K562 (cell line): ENCODE measurements around the gene ADTRP. TPM values are rescaled to one million over a fixed set of nuclear protein-coding genes. Genes with fewer than 3 reads are reported as not detected.

Source experiments
- ATAC-seq: fragments of 200-7000 bp; cut with Tn5 transposase; 3 replicates; pipeline ENCODE4 v1.9.1; 2020; ENCODE audit warnings: moderate library complexity
- BruUV-seq: library from RNA; stranded (reverse); fragments of 400-500 nt; replicated peaks from 2 replicates; lab custom pipeline; 2021; lab: Mats Ljungman, UMichigan
- CTCF ChIA-PET: fragments of 300-600 bp; formaldehyde crosslinking; extraction: SDS; loops from one replicate; lab custom pipeline; 2021; ENCODE audit warnings: low intra/inter-chr PET ratio; lab: Yijun Ruan, JAX
- POLR2A ChIA-PET: fragments of 300-600, 350-650 bp; sonication (Branson Sonifier 250); formaldehyde crosslinking; extraction: SDS; loops from one replicate; lab custom pipeline; 2021; ENCODE audit warnings: antibody characterized with exemption, inconsistent platforms; lab: Yijun Ruan, JAX
- DNase-seq, 4 experiments: peaks; one replicate each; pipeline versions ENCODE4 v3.0.0 to v3.0.0-alpha.2; 2011 to 2018; ENCODE audit warnings: low spot score in 3 of 4, mixed read lengths in 3 of 4; ENCODE audit errors: extremely low read depth in 1 of 4
- FAIRE-seq: peaks from 2 replicates; lab custom pipeline; 2011; peaks lifted over from hg19 to GRCh38; lab: Jason Lieb, UNC
- H2AFZ ChIP-seq: 2 replicates; pipeline ENCODE4 v1.6.0; 2011; ENCODE audit warnings: low read depth, low read length, control low read depth, inconsistent platforms
- H3K27ac ChIP-seq: fragments of 200-600 bp; 3 replicates; pipeline ENCODE4 v1.8.0; 2011; ENCODE audit warnings: low read depth, mild to moderate bottlenecking, control low read depth, inconsistent platforms, low read length, moderate library complexity, mixed read lengths; ENCODE audit errors: extremely low read depth
- H3K27me3 ChIP-seq, 2 experiments: fragments of 300-600 bp in 1 of 2; 2 replicates in 1 of 2; 3 replicates in 1 of 2; pipeline versions ENCODE4 v1.6.0 to v1.8.0; 2011; ENCODE audit warnings: inconsistent platforms in 2 of 2, low read length in 2 of 2, mild to moderate bottlenecking in 1 of 2, mixed read lengths in 1 of 2, moderate library complexity in 1 of 2; ENCODE audit not compliant: control insufficient read depth in 2 of 2, insufficient read depth in 2 of 2
- H3K36me3 ChIP-seq: fragments of 300-600 bp; 3 replicates; pipeline ENCODE4 v1.8.0; 2011; ENCODE audit warnings: mild to moderate bottlenecking, low read length, inconsistent platforms; ENCODE audit not compliant: control insufficient read depth, insufficient read depth
- H3K4me1 ChIP-seq, 2 experiments: fragments of 200-600 bp in 1 of 2; replicated peaks in 1 of 2; 2 replicates in 1 of 2; 3 replicates in 1 of 2; pipeline versions ENCODE4 v1.5.1 to v1.8.0; 2011; ENCODE audit warnings: inconsistent platforms in 2 of 2, low read length in 2 of 2, mild to moderate bottlenecking in 1 of 2, mixed read lengths in 1 of 2, moderate library complexity in 1 of 2; ENCODE audit not compliant: control insufficient read depth in 2 of 2, insufficient read depth in 2 of 2
- H3K4me2 ChIP-seq: 2 replicates; pipeline ENCODE4 v1.6.1; 2011; ENCODE audit warnings: low read length, control low read depth, inconsistent platforms, mixed read lengths; ENCODE audit not compliant: insufficient read depth
- H3K4me3 ChIP-seq: fragments of 200-600 bp; sonication (generic), shearing (Covaris generic); 2 replicates; pipeline ENCODE4 v1.5.1; 2016; ENCODE audit warnings: control low read depth, inconsistent platforms
- H3K79me2 ChIP-seq: fragments of 200-600 bp; 3 replicates; pipeline ENCODE4 v1.8.0; 2011; ENCODE audit warnings: low read length, inconsistent platforms; ENCODE audit not compliant: control insufficient read depth, insufficient read depth
- H3K9ac ChIP-seq, 2 experiments: 2 replicates each; pipeline versions ENCODE4 v1.6.0 to v1.6.1; 2011; ENCODE audit warnings: low read depth in 2 of 2, low read length in 2 of 2, control low read depth in 1 of 2, inconsistent platforms in 1 of 2, mild to moderate bottlenecking in 1 of 2, mixed read lengths in 1 of 2; ENCODE audit not compliant: insufficient read depth in 1 of 2
- H3K9me1 ChIP-seq: one replicate; pipeline ENCODE4 v1.6.0; 2011; ENCODE audit warnings: inconsistent platforms, mild to moderate bottlenecking, low read length, moderate library complexity; ENCODE audit not compliant: control insufficient read depth, insufficient read depth
- H3K9me3 ChIP-seq: replicated peaks from 2 replicates; pipeline ENCODE4 v1.5.1; 2011; ENCODE audit warnings: low read depth, low read length, inconsistent platforms; ENCODE audit not compliant: control insufficient read depth, insufficient read depth
- H4K20me1 ChIP-seq: replicated peaks from 2 replicates; pipeline ENCODE4 v1.6.1; 2011; ENCODE audit warnings: low read length, inconsistent platforms, mixed read lengths; ENCODE audit not compliant: control insufficient read depth, insufficient read depth
- CEBPG ChIP-seq, 3 experiments: fragments of 200-800 bp in 1 of 3; sonication (Bioruptor generic) in 1 of 3; sonication (generic) in 1 of 3; formaldehyde crosslinking in 1 of 3; IDR thresholded peaks in 2 of 3; conservative IDR thresholded peaks in 1 of 3; 2 replicates each; pipeline versions ENCODE4 v1.6.1 to v1.8.0; 2016 to 2022; ENCODE audit warnings: missing compliant biosample characterization in 2 of 3, missing genetic modification characterization in 2 of 3, mild to moderate bottlenecking in 1 of 3, missing genetic modification reagents in 1 of 3
- EP400 ChIP-seq: fragments of 450-650 bp; IDR thresholded peaks from 2 replicates; pipeline ENCODE4 v1.6.1; 2017; ENCODE audit warnings: antibody characterized with exemption, mild to moderate bottlenecking, moderate library complexity
- HDAC6 ChIP-seq: IDR thresholded peaks from 2 replicates; pipeline ENCODE4 v1.6.1; 2012; ENCODE audit warnings: low read depth, mild to moderate bottlenecking, control low read depth, inconsistent platforms, low read length, moderate library complexity
- HDAC8 ChIP-seq: fragments of 450-650 bp; IDR thresholded peaks from 2 replicates; pipeline ENCODE4 v1.6.1; 2016; ENCODE audit warnings: mild to moderate bottlenecking, missing genetic modification characterization, moderate library complexity, missing compliant biosample characterization
- PPARD ChIP-seq: fragments of 250-450 bp; sonication (Bioruptor Pico); IDR thresholded peaks from 2 replicates; pipeline ENCODE4 v1.8.0; 2022; ENCODE audit warnings: inconsistent platforms, mild to moderate bottlenecking, moderate library complexity
- RAD21 ChIP-seq, 2 experiments: fragments of 250-450 bp in 1 of 2; fragments of 450-650 bp in 1 of 2; sonication (Bioruptor Pico) in 1 of 2; formaldehyde crosslinking in 1 of 2; IDR thresholded peaks in 1 of 2; conservative IDR thresholded peaks in 1 of 2; 2 replicates each; pipeline versions ENCODE4 v1.4.0 to v1.8.0; 2020 to 2022; ENCODE audit warnings: mild to moderate bottlenecking in 2 of 2, moderate library complexity in 1 of 2
- SMARCA4 ChIP-seq: fragments of 450-650 bp; IDR thresholded peaks from 2 replicates; pipeline ENCODE4 v1.6.1; 2016
- ZNF316 ChIP-seq: fragments of 450-650 bp; IDR thresholded peaks from 2 replicates; pipeline ENCODE4 v1.6.1; 2016
- WGBS: fragments of 100-300 bp; shearing (Covaris generic); methylation state at CpG from one replicate; pipeline ENCODE4 v1.1.6; 2016; ENCODE audit warnings: low coverage, mixed read lengths; ENCODE audit not compliant: insufficient coverage; ENCODE audit errors: missing lambda C conversion rate; 5-methylcytosine and 5-hydroxymethylcytosine counted together
- in situ Hi-C: fragments of 300-500 bp; cut with MboI; formaldehyde crosslinking; loops from 4 replicates; pipeline ENCODE4 v1.15.0; 2018; ENCODE audit warnings: inconsistent platforms, mixed read lengths
- intact Hi-C: fragments of 100-400 bp; cut with micrococcal nuclease; formaldehyde crosslinking; loops from 2 replicates; pipeline ENCODE4 v1.14.2; 2022
- polyA plus RNA-seq, 8 experiments: library from polyadenylated mRNA; depleted of rRNA in 4 of 8; stranded (reverse) in 5 of 8; unstranded in 3 of 8; fragments of >200 nt; fragmentation: Nextera tagmentation in 2 of 8; fragmentation: Illumina TruSeq in 1 of 8; extraction: Ambion mirVana in 2 of 8; extraction: Trizol in 1 of 8; gene quantifications; 2 replicates each; pipeline versions ENCODE4 v1.2.1 to v1.2.3, GENCODE V29; 2011 to 2014; ENCODE audit warnings: inconsistent platforms in 1 of 8, missing spikeins in 1 of 8
- total RNA-seq, 7 experiments: library from RNA; depleted of rRNA in 6 of 7; stranded (reverse); fragments of >200 nt in 6 of 7; fragmentation: Illumina TruSeq in 2 of 7; extraction: Trizol in 2 of 7; gene quantifications; 2 replicates each; pipeline versions ENCODE4 v1.2.1 to v1.2.3, GENCODE V29; 2011 to 2021; ENCODE audit warnings: low replicate concordance in 1 of 7
- TF ChIP-seq, protein P1 (sequence below): fragments of 250-450 bp; sonication (Bioruptor Pico); IDR thresholded peaks from 2 replicates; pipeline ENCODE4 v1.9.0; 2021; ENCODE audit warnings: mild to moderate bottlenecking
- TF ChIP-seq, protein P2 (sequence below): fragments of 250-450 bp; sonication (Bioruptor Pico); IDR thresholded peaks from 2 replicates; pipeline ENCODE4 v1.8.0; 2022; ENCODE audit warnings: inconsistent platforms
- TF ChIP-seq, protein P3 (sequence below): fragments of 450-650 bp; formaldehyde crosslinking; IDR thresholded peaks from 2 replicates; pipeline ENCODE4 v1.4.0; 2020; ENCODE audit warnings: mild to moderate bottlenecking, moderate library complexity
- TF ChIP-seq, protein P4 (sequence below), 3 experiments: fragments of 200-800 bp in 1 of 3; fragments of 250-450 bp in 1 of 3; fragments of 450-650 bp in 1 of 3; sonication (Bioruptor Pico) in 1 of 3; sonication (Bioruptor generic) in 1 of 3; formaldehyde crosslinking in 1 of 3; IDR thresholded peaks; 2 replicates each; pipeline versions ENCODE4 v1.6.1 to v1.8.0; 2016 to 2022; ENCODE audit warnings: mild to moderate bottlenecking in 2 of 3, missing genetic modification characterization in 2 of 3, missing compliant biosample characterization in 1 of 3, moderate library complexity in 1 of 3

Gene ADTRP
- total and polyA plus RNA-seq, 9 of the 15 experiments (the other 6 are each of a cell fraction or from before 2014, with no cell fraction given): 7.4 to 24.0 (median 13.6) TPM

DNA sequence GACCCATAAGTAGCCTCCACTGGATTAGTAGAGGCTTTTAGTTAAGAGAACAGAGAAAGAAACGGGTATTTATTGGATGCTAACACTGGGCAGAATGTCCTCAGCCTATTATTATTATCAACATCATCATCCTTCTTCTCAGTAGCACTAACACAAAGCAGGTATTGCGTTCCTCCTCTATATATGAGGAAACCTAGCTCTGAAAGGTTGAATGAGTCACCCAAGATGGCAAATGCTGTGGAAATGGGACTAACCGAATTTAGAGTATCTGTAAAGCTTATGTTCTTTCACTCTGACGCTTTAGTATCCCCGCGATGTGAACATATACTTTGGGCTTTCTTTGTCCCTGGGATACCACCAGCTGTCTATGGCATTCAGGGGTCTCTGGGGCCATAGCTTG lies 77.0 kb downstream of the ADTRP start (continued):
- TF ChIP-seq CEBPG (CRISPR knock-in tag; IDR thresholded peaks at IDR 0.05) (no peak), CEBPG (tag; conservative IDR thresholded peaks at IDR 0.05 in 1 of 2, IDR thresholded peaks at IDR 0.05 in 1 of 2) (no peak), HDAC6 (no peak), ZNF316 (no peak), HDAC8 (tag) (no peak), SMARCA4 (no peak)
- TF ChIP-seq, protein P1, sequence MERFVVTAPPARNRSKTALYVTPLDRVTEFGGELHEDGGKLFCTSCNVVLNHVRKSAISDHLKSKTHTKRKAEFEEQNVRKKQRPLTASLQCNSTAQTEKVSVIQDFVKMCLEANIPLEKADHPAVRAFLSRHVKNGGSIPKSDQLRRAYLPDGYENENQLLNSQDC (CRISPR knock-in tag): no peak
- TF ChIP-seq, protein P2, sequence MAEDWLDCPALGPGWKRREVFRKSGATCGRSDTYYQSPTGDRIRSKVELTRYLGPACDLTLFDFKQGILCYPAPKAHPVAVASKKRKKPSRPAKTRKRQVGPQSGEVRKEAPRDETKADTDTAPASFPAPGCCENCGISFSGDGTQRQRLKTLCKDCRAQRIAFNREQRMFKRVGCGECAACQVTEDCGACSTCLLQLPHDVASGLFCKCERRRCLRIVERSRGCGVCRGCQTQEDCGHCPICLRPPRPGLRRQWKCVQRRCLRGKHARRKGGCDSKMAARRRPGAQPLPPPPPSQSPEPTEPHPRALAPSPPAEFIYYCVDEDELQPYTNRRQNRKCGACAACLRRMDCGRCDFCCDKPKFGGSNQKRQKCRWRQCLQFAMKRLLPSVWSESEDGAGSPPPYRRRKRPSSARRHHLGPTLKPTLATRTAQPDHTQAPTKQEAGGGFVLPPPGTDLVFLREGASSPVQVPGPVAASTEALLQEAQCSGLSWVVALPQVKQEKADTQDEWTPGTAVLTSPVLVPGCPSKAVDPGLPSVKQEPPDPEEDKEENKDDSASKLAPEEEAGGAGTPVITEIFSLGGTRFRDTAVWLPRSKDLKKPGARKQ (CRISPR knock-in tag): no peak

DNA sequence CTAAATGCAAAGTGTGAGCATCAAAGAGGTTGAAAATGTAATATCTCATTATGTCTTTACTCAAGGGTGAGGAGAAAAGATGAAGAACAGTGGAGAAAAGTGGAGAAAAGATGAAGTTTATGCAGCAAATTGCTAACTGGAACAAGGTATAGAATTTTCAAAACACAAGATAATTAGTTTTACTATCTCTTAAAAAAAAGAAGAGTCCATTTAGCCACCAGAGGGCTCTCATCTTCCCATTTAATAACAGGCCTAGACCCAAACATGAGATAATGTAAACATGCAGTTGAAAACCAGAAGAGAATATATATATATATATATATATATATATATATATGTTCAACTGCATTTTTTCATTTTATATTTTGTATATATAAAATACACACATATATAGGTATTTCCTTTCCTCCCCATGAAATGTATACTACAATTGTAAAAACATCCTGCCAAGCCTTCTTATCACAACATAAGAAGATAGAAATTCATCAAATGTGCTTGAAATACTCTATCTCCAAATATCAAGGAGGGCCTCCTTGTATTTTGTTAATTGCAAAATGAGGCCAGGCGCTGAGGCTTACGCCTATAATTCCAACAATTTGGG lies 78.4 kb downstream of the ADTRP start:
- Histone ChIP-seq H3K9me1 (no peaks in the 10 kb centered on the region), H3K9ac (no peak overlapping the region), H3K27me3 (no peaks in the 10 kb centered on the region), H3K4me3 (no peak overlapping the region), H3K79me2 (no peaks in the 10 kb centered on the region), H3K36me3 (no peaks in the 10 kb centered on the region), H3K4me1 (no peaks in the 10 kb centered on the region; a peak in 2 of 5 replicates), H2AFZ (peak overlapping the region; percentile 79), H3K9me3 (peaks cover 2% of the 10 kb centered on the region; the same call in 1 of the 2 replicates), H4K20me1 (no peaks in the 10 kb centered on the region), H3K4me2 (no peak overlapping the region), H3K27ac (no peak overlapping the region)
- 78% methylated on average over 2 of the region's 2 CpGs for WGBS
- peak; percentile 66 for ATAC-seq
- CTCF ChIA-PET: interaction anchor here (0.9 to 1.9 kb wide), 4 partner anchors 309 to 589 kb away, joined by 3 to 4 read pairs (median 3); no protein-coding TSS in a partner anchor
- no TSS peak for BruUV-seq
- intact Hi-C loops: loop anchor here (2.0 to 5.0 kb wide), 5 partner anchors 77 to 377 kb away; partner anchors contain the start of gene ADTRP
- peak; percentile 50 to 75 (median 57) for DNase-seq
- FAIRE-seq: peak; percentile 65
- in situ Hi-C loops: no loop called here
- POLR2A ChIA-PET: no interaction called here
- TF ChIP-seq EP400 (0 out of 2 replicates have a peak, but pooled peaks have one; percentile 2), PPARD (CRISPR knock-in tag) (no peak), RAD21 (CRISPR knock-in tag; conservative IDR thresholded peaks at IDR 0.05 in 1 of 2, IDR thresholded peaks at IDR 0.05 in 1 of 2) (peak; percentile 66 to 83)
- TF ChIP-seq, protein P3, sequence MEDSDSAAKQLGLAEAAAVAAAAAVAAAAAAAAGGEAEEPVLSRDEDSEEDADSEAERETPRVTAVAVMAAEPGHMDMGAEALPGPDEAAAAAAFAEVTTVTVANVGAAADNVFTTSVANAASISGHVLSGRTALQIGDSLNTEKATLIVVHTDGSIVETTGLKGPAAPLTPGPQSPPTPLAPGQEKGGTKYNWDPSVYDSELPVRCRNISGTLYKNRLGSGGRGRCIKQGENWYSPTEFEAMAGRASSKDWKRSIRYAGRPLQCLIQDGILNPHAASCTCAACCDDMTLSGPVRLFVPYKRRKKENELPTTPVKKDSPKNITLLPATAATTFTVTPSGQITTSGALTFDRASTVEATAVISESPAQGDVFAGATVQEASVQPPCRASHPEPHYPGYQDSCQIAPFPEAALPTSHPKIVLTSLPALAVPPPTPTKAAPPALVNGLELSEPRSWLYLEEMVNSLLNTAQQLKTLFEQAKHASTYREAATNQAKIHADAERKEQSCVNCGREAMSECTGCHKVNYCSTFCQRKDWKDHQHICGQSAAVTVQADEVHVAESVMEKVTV: peak; percentile 47
- TF ChIP-seq, protein P4, sequence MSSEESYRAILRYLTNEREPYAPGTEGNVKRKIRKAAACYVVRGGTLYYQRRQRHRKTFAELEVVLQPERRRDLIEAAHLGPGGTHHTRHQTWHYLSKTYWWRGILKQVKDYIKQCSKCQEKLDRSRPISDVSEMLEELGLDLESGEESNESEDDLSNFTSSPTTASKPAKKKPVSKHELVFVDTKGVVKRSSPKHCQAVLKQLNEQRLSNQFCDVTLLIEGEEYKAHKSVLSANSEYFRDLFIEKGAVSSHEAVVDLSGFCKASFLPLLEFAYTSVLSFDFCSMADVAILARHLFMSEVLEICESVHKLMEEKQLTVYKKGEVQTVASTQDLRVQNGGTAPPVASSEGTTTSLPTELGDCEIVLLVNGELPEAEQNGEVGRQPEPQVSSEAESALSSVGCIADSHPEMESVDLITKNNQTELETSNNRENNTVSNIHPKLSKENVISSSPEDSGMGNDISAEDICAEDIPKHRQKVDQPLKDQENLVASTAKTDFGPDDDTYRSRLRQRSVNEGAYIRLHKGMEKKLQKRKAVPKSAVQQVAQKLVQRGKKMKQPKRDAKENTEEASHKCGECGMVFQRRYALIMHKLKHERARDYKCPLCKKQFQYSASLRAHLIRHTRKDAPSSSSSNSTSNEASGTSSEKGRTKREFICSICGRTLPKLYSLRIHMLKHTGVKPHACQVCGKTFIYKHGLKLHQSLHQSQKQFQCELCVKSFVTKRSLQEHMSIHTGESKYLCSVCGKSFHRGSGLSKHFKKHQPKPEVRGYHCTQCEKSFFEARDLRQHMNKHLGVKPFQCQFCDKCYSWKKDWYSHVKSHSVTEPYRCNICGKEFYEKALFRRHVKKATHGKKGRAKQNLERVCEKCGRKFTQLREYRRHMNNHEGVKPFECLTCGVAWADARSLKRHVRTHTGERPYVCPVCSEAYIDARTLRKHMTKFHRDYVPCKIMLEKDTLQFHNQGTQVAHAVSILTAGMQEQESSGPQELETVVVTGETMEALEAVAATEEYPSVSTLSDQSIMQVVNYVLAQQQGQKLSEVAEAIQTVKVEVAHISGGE (CRISPR knock-in tag; IDR thresholded peaks at IDR 0.05): no peak
